Neural cell (in vitro differentiated cells): Measurements from ENCODE around the gene HDAC7. TPM values are rescaled to one million over a fixed set of nuclear protein-coding genes. Genes with fewer than 3 reads are reported as not detected.
A peak's percentile ranks its signal among the peaks of the same experiment; 100 is the strongest.

Experiments
- H2AFZ ChIP-seq: fragments of 200-600, 300-800 bp; sonication (generic), shearing (Covaris generic); 2 replicates; pipeline ENCODE4 v1.6.0; 2014; ENCODE audit warnings: low read depth, mild to moderate bottlenecking, antibody characterized with exemption, low read length, moderate library complexity
- H3F3A ChIP-seq: fragments of 200-600 bp; shearing (Covaris generic); 2 replicates; pipeline ENCODE4 v1.6.1; 2016; ENCODE audit warnings: mild to moderate bottlenecking, moderate library complexity, mixed read lengths, antibody characterized with exemption, low read length; ENCODE audit not compliant: insufficient read depth, poor library complexity, severe bottlenecking
- H3K27ac ChIP-seq: fragments of 200-600, 300-800 bp; sonication (generic), shearing (Covaris generic); 2 replicates; pipeline ENCODE4 v1.5.1; 2014; ENCODE audit warnings: mild to moderate bottlenecking, low read length, moderate library complexity
- H3K27me3 ChIP-seq: fragments of 300-800, 200-600 bp; sonication (generic), shearing (Covaris generic); 2 replicates; pipeline ENCODE4 v1.6.0; 2014; ENCODE audit warnings: mild to moderate bottlenecking, low read depth, low read length, moderate library complexity; ENCODE audit not compliant: insufficient read depth
- H3K36me3 ChIP-seq: fragments of 300-800, 200-600 bp; sonication (generic), shearing (Covaris generic); 2 replicates; pipeline ENCODE4 v1.5.1; 2014; ENCODE audit warnings: mild to moderate bottlenecking, antibody characterized with exemption, low read length, moderate library complexity; ENCODE audit not compliant: insufficient read depth
- H3K4me2 ChIP-seq: fragments of 300-800, 200-600 bp; sonication (generic), shearing (Covaris generic); 2 replicates; pipeline ENCODE4 v1.6.0; 2014; ENCODE audit warnings: mild to moderate bottlenecking, low read length
- H3K4me3 ChIP-seq: fragments of 300-800, 200-600 bp; sonication (generic), shearing (Covaris generic); 2 replicates; pipeline ENCODE4 v1.5.1; 2014; ENCODE audit warnings: mild to moderate bottlenecking, low read length, moderate library complexity
- H3K79me2 ChIP-seq: fragments of 200-600 bp; shearing (Covaris generic); replicated peaks from 2 replicates; pipeline ENCODE4 v1.6.0; 2014; ENCODE audit warnings: mild to moderate bottlenecking, low read length, moderate library complexity; ENCODE audit not compliant: insufficient read depth
- H3K9ac ChIP-seq: fragments of 300-800, 200-600 bp; sonication (generic), shearing (Covaris generic); 2 replicates; pipeline ENCODE4 v1.6.1; 2016; ENCODE audit warnings: mild to moderate bottlenecking, low read length, mixed read lengths
- H3K9me2 ChIP-seq: fragments of 200-600 bp; shearing (Covaris generic); 2 replicates; pipeline ENCODE4 v1.6.1; 2016; ENCODE audit warnings: mild to moderate bottlenecking, low read length, mixed read lengths; ENCODE audit not compliant: insufficient read depth
- H3K9me3 ChIP-seq: fragments of 200-600, 300-800 bp; sonication (generic), shearing (Covaris generic); 2 replicates; pipeline ENCODE4 v1.6.1; 2016; ENCODE audit warnings: mild to moderate bottlenecking, mixed run types, low read length, moderate library complexity, mixed read lengths
- H4K20me1 ChIP-seq: fragments of 200-600 bp; shearing (Covaris generic); 2 replicates; pipeline ENCODE4 v1.6.1; 2016; ENCODE audit warnings: mild to moderate bottlenecking, mixed run types; ENCODE audit not compliant: insufficient read depth
- CTCF ChIP-seq: fragments of 450-650 bp; IDR thresholded peaks from 2 replicates; pipeline ENCODE4 v1.5.1; 2014; ENCODE audit warnings: antibody characterized with exemption, mild to moderate bottlenecking, moderate library complexity; ENCODE audit not compliant: poor library complexity, severe bottlenecking
- EP300 ChIP-seq: fragments of 450-650 bp; conservative IDR thresholded peaks from 2 replicates; pipeline ENCODE4 v1.6.1; 2014; ENCODE audit warnings: antibody characterized with exemption, mild to moderate bottlenecking, moderate library complexity; ENCODE audit not compliant: poor library complexity, severe bottlenecking
- EZH2 ChIP-seq: fragments of 200-600, 300-800 bp; shearing (Covaris generic), sonication (generic); IDR thresholded peaks from 2 replicates; pipeline ENCODE4 v1.6.1; 2014; ENCODE audit warnings: antibody characterized with exemption, low read length, borderline replicate concordance, mild to moderate bottlenecking; ENCODE audit not compliant: insufficient read depth, poor library complexity, severe bottlenecking
- MXI1 ChIP-seq: fragments of 450-650 bp; conservative IDR thresholded peaks from 2 replicates; pipeline ENCODE4 v1.6.1; 2014; ENCODE audit warnings: antibody characterized with exemption, mild to moderate bottlenecking; ENCODE audit not compliant: poor library complexity, severe bottlenecking
- POLR2AphosphoS5 ChIP-seq: IDR thresholded peaks from 2 replicates; pipeline ENCODE4 v1.6.1; 2012
- RAD21 ChIP-seq: fragments of 450-650 bp; conservative IDR thresholded peaks from 2 replicates; pipeline ENCODE4 v1.6.1; 2014; ENCODE audit warnings: antibody characterized with exemption, mild to moderate bottlenecking, moderate library complexity
- REST ChIP-seq: IDR thresholded peaks from 2 replicates; pipeline ENCODE4 v1.6.1; 2012; ENCODE audit warnings: borderline replicate concordance
- SMC3 ChIP-seq: fragments of 450-650 bp; conservative IDR thresholded peaks from 2 replicates; pipeline ENCODE4 v1.6.1; 2014; ENCODE audit warnings: antibody characterized with exemption, mild to moderate bottlenecking, moderate library complexity; ENCODE audit not compliant: poor library complexity
- TAF1 ChIP-seq: IDR thresholded peaks from 2 replicates; pipeline ENCODE4 v1.6.1; 2012; ENCODE audit warnings: low read depth
- polyA plus RNA-seq: library from polyadenylated mRNA; depleted of rRNA; stranded (reverse); fragments of >200 nt; gene quantifications from 2 replicates; pipeline ENCODE4 v1.2.3, GENCODE V29; 2014

HDAC7 gene
- polyA plus RNA-seq, 1 donor from 2014 or later: 30.2 TPM

DNA sequence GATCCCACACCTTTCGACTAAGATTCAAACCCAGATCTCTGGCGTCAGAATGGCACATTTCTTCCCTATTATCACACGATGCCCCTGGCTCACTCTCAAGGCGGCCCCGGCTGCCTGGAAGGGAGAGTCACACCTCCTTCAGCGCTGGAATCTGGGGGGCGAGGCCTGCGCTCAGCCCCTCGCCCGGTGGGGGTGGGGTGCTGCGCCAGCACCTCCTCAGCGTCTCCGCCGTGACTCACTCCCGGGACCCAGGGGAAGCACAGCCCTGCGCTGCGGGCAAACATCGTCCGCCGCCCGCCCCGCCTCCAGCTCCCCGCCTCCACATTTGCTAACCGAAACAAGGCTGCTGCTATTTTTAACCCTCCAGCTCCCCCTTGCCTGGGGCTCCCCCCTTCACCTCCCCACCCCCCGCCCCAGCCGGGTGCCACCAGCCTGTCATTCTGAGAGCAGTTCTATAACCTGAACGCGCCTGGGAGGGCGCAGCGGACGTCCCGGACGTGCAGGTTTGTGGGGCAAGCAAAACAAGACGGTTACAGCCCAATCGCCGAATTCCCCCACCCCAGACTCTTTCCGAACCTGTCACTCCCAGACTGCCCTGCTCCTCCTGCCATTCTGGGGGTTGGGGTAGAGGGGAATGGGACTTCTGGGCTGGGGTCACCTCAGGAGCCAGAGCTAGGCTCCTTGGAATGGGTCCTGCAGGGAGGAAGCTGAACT lies 6.7 kb downstream of the HDAC7 start:
- Histone ChIP-seq H3K4me2 (peak overlapping the region; percentile 61), H3F3A (no peaks in the 10 kb centered on the region), H3K27ac (peak overlapping the region; percentile 58), H3K9ac (peak overlapping the region; percentile 54), H3K9me2 (no peaks in the 10 kb centered on the region), H3K9me3 (no peaks in the 10 kb centered on the region), H3K27me3 (no peaks in the 10 kb centered on the region), H3K79me2 (peaks cover 11% of the 10 kb centered on the region), H2AFZ (peak overlapping the region; percentile 32), H4K20me1 (no peaks in the 10 kb centered on the region), H3K36me3 (no peaks in the 10 kb centered on the region), H3K4me3 (peak overlapping the region; percentile 59)
- TF ChIP-seq POLR2AphosphoS5 (peak; percentile 41), EZH2 (no peak)

GRCh38 chr12:47811581-47812484 lies 7.9 kb downstream of the HDAC7 start:
- H3K79me2 ChIP-seq: peaks cover 20% of the 10 kb centered on the region
- H3K9ac ChIP-seq: peak overlapping the region; percentile 54
- H2AFZ ChIP-seq: no peak overlapping the region

More at GRCh38 chr12:47811581-47812484, 7.9 kb downstream of the HDAC7 start:
- H4K20me1 ChIP-seq: no peaks in the 10 kb centered on the region
- H3K9me3 ChIP-seq: no peaks in the 10 kb centered on the region
- no peaks in the 10 kb centered on the region for H3K27me3 ChIP-seq
- H3K4me2 ChIP-seq: no peak overlapping the region
- peak overlapping the region; percentile 59 for H3K4me3 ChIP-seq
- no peaks in the 10 kb centered on the region for H3K9me2 ChIP-seq
- H3F3A ChIP-seq: no peaks in the 10 kb centered on the region
- peak overlapping the region; percentile 58 for H3K27ac ChIP-seq
- H3K36me3 ChIP-seq: no peaks in the 10 kb centered on the region
- TF ChIP-seq TAF1 (no peak), EZH2 (no peak), EP300 (no peak), POLR2AphosphoS5 (no peak), MXI1 (no peak), RAD21 (no peak), CTCF (no peak), SMC3 (no peak), REST (no peak)
